A673 (cell line): Measurements from ENCODE around the gene PRR11.

ENCODE experiments used
- CTCF ChIP-seq: fragments of 300-800, 200-600 bp; sonication (generic); conservative IDR thresholded peaks from 2 replicates; pipeline ENCODE4 v1.5.1; 2017; ENCODE audit warnings: low read depth, mild to moderate bottlenecking, antibody characterized with exemption, low read length, moderate library complexity, mixed read lengths
- EZH2 ChIP-seq: fragments of 200-600 bp; sonication (generic); IDR thresholded peaks from 2 replicates; pipeline ENCODE4 v1.6.1; 2017; ENCODE audit warnings: borderline replicate concordance, low read depth, mild to moderate bottlenecking, mixed read lengths, antibody characterized with exemption, low read length; ENCODE audit not compliant: poor library complexity, severe bottlenecking

- no peak for TF ChIP-seq EZH2
- no peak for TF ChIP-seq CTCF
Measured at GRCh38 chr17:59238906-59239305, 83.4 kb downstream of the PRR11 start.
